ENCODE measurements around the gene HOXC6.

HOXC6 gene

DNA sequence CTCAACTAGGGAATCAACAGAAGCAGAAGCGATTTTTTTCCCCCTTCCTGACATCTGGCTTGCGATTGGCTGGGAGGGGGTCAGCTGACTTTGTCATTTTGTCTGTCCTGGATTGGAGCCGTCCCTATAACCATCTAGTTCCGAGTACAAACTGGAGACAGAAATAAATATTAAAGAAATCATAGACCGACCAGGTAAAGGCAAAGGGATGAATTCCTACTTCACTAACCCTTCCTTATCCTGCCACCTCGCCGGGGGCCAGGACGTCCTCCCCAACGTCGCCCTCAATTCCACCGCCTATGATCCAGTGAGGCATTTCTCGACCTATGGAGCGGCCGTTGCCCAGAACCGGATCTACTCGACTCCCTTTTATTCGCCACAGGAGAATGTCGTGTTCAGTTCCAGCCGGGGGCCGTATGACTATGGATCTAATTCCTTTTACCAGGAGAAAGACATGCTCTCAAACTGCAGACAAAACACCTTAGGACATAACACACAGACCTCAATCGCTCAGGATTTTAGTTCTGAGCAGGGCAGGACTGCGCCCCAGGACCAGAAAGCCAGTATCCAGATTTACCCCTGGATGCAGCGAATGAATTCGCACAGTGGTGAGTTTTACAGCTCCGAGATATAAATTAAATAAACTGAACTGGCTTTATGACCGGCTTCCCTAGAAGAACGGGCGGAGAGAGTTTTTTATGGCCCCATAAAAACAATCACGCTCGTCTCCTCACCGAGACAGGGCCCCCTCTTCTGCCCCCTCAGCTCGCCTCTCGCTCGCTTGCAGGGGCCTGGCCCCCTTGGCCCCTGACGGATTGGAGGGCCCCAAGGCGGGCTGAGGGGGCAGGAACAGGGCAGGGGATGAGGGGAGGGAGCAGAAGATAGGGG lies at the start of gene HOXC6:
Gene HOXC6, plus strand, starts transcription at position 127 of the 888 bp plus-strand sequence. Its CDS starts 82 bp downstream, at position 209.
- H3K4me3 Mint-ChIP-seq: peak within 1 kb of the TSS; percentile 37
- H3K4me1 Mint-ChIP-seq (ENCODE audit: low read depth): peaks cover 36% of the 10 kb centered on the region
- H3K27ac Mint-ChIP-seq: no peak within 1 kb of the TSS
- H3K27me3 Mint-ChIP-seq: peaks cover 43% of the 10 kb centered on the region
- no peaks in the 10 kb centered on the region for H3K9me3 Mint-ChIP-seq (ENCODE audit: low read depth)
- no peaks in the 10 kb centered on the region for H3K36me3 Mint-ChIP-seq

DNA sequence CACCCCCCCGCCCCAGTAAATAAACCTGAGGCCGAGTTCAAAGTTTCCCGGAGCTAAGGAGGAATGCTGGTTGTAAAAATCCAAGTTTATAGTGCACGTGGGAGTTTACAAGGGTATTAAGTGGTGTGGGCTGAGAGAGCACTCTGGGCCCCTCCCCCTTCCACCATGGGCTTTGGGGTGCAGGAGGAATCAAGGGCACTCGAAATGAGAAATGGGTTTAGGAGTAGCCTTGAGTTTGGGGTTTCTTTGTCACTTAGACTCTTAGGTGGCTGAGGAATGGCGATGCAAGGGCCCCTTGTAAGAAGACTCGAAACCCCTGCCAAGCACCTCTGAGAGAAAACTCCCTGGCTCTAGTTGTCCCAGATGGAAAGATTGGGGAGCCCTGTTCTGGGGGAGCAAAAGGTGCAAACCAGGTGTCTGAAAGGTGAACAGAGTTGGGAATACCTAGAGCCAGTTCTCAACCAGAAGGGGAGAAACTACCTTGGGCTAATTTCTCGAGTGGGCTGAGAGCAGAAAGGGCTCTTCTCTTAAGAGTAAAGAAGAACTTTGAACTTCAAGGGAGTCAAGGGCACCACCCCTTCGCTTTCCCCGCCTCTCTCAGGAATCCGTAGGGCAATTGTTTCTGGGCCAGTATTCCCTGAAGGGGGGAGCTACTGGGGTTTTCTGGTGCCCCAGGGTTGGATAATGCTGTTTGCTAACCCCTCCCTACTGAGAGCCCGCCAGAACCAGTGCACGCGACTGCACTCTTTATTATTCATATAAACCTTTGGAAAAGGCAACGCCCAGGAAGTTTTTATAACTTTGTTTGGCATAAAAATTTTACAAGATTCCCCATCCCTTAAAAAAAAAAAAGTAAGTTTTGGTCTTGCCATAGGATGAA lies 49.5 kb upstream of the HOXC6 start:
- Mint-ChIP-seq H3K27me3 (peaks cover 64% of the 10 kb centered on the region), H3K4me3 (no peak overlapping the region), H3K9me3 (ENCODE audit: low read depth) (no peaks in the 10 kb centered on the region), H3K4me1 (ENCODE audit: low read depth) (peaks cover 19% of the 10 kb centered on the region), H3K27ac (no peak overlapping the region), H3K36me3 (no peaks in the 10 kb centered on the region)

DNA sequence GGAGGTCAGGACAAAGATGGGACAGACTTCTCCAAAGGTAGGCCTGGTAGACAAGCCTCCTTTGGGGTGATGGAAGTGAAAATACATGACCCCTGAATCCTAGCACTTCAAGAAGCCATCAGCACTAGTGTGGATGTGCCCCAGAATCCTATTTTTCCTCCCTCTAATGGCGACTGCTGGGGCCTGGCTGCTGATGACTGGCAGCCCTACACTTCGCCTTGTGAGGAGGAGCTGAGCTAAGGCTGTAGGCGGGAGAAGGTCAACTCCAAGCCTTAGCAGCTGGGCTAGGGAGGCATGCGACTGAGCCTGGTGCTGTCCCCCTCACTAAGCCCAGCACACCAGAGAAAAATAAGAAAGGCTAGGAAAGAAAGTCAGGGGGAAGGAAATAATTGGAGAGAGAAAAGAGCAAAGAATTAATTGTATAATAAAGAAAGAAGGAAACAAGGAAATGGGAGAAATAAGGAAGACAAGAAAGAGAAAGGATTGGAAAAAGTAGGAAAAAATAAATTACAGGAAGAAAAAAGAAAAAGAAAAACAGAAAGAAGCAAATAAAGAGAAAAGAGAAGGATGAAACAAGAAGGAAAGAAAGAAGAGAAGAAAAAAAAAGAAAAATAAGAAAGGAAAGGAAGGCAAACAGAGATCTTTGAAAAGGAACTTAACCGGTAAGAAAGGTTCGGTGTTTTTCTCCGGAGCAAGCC lies 48.0 kb upstream of the HOXC6 start:
- Mint-ChIP-seq H3K9me3 (ENCODE audit: low read depth) (no peaks in the 10 kb centered on the region), H3K36me3 (no peaks in the 10 kb centered on the region), H3K4me3 (no peak overlapping the region), H3K27me3 (peaks cover 68% of the 10 kb centered on the region), H3K4me1 (ENCODE audit: low read depth) (peaks cover 20% of the 10 kb centered on the region), H3K27ac (no peak overlapping the region)

DNA sequence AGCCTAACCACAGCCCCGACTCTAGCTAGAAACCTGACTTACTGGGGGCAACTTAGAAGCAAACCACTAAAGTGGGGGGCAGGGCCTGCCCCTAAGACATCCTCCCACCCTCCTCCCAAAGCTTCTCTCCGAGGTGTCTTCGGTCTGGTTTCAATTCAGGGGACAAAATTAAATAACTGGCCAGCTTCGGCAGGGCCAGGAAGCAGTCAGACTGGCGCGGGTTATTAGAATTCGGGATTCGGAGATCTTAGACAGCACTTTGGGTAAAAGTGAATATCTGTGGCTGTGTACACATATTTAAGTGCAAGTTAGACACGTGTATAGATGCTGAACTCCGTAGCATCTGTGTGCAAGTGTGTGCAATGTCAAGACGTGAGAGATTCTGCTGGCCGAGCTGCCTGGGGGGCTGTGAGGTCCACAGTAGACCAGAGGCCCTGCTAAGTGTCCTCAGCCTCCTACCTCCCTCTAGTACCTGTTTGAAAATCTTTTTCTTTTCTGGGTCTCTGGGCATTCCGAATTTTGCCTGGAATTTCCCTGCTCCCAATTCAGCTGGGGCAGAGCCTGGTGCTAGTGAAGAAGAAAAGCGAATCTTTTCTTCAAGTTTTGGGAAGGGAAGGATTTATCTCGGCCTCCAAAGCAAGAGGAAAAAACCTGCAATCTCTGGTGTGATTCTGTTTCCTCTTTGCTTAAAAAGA lies 47.3 kb upstream of the HOXC6 start:
- Mint-ChIP-seq H3K4me3 (no peak overlapping the region), H3K27me3 (peaks cover 65% of the 10 kb centered on the region), H3K9me3 (ENCODE audit: low read depth) (no peaks in the 10 kb centered on the region), H3K4me1 (ENCODE audit: low read depth) (peaks cover 19% of the 10 kb centered on the region), H3K36me3 (no peaks in the 10 kb centered on the region), H3K27ac (no peak overlapping the region)

DNA sequence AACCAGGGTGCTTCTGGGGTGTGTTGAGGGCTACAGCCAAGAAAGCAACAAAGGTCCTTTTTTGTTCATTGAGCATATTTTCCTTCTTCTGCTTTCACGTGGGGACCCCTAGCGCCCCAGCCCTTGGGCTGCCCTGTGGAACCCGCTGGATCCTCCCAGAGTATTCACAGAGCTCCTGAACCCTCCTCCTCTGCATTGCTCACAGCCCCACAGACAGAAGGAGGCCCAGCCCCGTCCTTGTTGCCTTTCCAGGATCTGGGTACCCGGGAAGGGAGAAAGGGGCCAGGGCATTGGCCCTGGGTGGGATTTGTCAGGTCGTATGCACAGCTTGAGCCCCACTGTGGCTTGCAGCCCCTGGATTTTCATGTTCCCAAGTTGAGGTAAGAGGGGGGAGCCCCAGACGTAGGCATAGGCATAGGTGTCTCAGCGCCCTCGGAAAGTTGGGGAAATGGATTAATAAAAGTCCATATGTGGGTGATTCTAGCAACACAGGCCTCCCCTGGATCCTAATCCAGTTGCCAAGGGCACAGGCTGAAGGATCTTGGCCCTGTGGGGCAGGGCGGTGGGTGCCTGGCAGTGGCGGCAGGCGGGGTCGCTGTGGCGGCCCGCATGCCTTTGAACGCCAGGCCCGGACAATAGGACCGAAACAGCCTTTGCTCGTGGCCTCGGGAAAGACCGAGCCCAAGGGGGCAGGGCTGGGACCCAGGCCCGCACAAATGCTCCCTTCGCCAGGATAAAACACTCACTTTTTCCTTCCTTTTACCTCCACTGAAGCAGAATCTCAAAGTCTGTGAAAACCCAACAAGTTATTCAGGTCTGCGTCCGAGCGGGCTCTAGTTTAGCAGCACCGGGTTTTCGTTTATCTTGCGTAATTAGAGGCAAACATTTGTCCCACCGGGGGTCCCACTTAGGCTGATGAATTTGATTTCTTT lies 46.3 kb upstream of the HOXC6 start:
- Mint-ChIP-seq H3K4me3 (no peak overlapping the region), H3K9me3 (ENCODE audit: low read depth) (no peaks in the 10 kb centered on the region), H3K4me1 (ENCODE audit: low read depth) (peaks cover 25% of the 10 kb centered on the region), H3K27me3 (peaks cover 67% of the 10 kb centered on the region), H3K36me3 (no peaks in the 10 kb centered on the region), H3K27ac (no peak overlapping the region)

DNA sequence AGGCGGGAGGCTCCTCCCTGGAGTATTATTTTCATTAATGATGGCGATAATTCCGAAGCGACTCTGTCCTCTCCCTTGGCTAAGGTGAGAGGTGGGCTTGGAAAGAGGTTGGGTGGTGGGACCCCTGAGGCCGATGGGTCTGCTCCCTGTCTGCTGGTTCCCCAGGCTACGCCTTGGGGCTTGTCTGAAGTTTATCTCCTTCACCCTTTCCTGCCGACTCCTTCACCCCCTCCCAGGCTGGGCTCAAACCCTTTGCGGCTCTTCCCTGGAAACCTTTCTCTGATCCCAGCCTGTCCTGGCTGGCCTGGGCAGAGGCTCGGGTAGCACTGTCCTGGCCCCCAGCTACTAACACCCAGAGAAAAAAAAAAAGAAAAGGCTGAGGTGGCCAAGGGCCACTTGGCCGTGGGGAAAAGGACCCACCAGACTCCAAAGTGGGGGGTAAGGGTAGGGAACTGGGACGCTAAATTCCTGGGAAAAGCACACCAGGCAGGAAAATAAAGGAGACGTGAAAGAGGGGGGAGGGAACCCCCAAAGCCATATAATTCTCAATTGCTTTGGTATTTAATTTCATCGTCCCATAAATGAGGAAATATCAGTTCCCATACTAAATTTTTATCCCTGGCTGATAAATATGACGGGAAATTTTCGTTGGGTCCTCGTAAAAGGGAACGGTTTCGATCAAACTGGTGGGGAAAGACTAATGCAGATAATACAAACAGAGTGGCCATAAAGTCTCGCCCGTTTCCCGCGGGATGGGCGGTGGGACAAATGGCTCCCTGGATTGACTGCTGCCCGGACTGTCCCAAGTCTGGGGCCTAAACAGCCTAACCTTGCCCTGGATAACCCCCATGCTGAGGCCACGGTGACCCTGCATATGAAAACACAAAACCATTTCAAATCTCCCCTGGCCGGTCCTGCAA lies 45.3 kb upstream of the HOXC6 start:
- peaks cover 25% of the 10 kb centered on the region for H3K4me1 Mint-ChIP-seq (ENCODE audit: low read depth)
- H3K27me3 Mint-ChIP-seq: peaks cover 68% of the 10 kb centered on the region
- H3K9me3 Mint-ChIP-seq (ENCODE audit: low read depth): no peaks in the 10 kb centered on the region
- no peak overlapping the region for H3K27ac Mint-ChIP-seq
- H3K36me3 Mint-ChIP-seq: no peaks in the 10 kb centered on the region
- H3K4me3 Mint-ChIP-seq: no peak overlapping the region

DNA sequence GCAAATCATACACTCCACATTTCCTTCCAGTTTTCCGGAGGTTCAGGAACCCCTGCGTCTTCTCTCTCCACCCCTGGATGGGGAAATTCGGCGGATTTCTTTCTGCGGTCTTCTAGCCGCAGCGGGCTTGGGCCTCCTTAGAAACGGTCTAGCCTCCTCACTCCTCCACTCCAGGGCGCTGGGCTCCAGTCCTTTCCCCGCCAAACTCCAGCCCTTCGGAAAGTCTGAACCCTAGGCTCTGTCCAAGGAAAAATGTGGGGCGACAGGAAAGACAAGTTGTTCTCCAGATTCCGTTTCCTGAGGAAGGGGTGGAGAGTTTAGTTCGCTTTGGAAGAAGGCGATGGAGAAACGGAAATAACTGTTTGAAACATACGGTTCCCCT lies 44.7 kb upstream of the HOXC6 start:
- Mint-ChIP-seq H3K9me3 (ENCODE audit: low read depth) (no peaks in the 10 kb centered on the region), H3K4me3 (no peak overlapping the region), H3K27ac (no peak overlapping the region), H3K27me3 (peaks cover 70% of the 10 kb centered on the region), H3K36me3 (no peaks in the 10 kb centered on the region), H3K4me1 (ENCODE audit: low read depth) (peaks cover 25% of the 10 kb centered on the region)

DNA sequence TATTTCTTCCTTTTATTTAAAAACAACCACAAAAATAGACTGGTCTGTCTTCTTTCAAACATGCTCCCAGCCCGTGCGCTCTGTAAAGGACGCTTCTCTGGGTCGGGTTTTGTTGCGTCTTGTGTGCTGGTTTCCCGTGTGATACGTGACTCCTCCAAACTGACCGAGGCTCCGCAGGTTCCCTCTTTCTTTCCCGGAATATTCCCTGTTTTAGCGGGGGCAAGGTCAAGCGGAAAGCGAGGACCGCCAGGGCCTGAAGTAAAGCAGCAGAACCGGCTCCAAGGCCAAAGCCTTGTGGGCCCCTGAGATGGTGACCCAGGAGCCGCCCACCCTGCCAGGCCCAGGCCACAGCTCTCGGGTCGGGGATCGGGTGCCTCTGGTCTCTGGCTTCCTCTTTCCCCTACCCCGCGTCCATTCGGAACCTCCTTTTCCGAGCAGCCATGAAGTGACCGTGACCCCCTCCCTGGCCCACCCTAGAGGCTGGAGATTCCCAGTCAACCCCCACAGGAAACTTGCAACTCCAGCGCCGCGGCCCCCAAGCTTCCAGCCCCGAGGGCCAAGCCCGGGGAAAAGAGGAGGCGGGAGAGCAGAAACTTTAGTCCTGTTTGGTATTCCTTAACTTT lies 44.2 kb upstream of the HOXC6 start:
- Mint-ChIP-seq H3K27ac (no peak overlapping the region), H3K27me3 (peaks cover 69% of the 10 kb centered on the region), H3K9me3 (ENCODE audit: low read depth) (no peaks in the 10 kb centered on the region), H3K4me1 (ENCODE audit: low read depth) (peaks cover 27% of the 10 kb centered on the region), H3K4me3 (no peak overlapping the region), H3K36me3 (no peaks in the 10 kb centered on the region)

DNA sequence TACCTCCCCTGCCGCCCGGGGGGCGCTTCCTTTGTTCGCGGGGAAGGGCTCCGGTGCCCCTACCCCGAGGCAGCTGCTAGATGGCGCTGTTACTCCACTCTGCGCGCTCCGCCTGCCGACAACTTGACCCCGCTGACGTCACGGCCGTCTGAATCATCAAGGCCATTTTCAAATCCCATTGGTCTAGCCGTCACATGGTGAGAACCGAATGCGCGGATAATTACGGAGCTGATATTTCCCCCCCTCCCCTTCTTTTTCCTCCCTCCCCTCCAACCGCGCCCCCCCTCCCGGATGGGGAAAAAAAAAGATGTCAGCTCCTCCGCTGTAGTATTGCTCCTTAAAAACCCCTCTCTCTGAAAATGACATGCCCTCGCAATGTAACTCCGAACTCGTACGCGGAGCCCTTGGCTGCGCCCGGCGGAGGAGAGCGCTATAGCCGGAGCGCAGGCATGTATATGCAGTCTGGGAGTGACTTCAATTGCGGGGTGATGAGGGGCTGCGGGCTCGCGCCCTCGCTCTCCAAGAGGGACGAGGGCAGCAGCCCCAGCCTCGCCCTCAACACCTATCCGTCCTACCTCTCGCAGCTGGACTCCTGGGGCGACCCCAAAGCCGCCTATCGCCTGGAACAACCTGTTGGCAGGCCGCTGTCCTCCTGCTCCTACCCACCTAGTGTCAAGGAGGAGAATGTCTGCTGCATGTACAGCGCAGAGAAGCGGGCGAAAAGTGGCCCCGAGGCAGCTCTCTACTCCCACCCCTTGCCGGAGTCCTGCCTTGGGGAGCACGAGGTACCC lies 43.1 kb upstream of the HOXC6 start, which contains the start of gene HOXC10:
Gene HOXC10, plus strand, starts transcription at position 246 of the 791 bp plus-strand sequence. Its CDS starts 114 bp downstream, at position 360.
- Mint-ChIP-seq H3K36me3 (no peaks in the 10 kb centered on the region), H3K27me3 (peaks cover 69% of the 10 kb centered on the region), H3K9me3 (ENCODE audit: low read depth) (no peaks in the 10 kb centered on the region), H3K27ac (no peak within 1 kb of the TSS), H3K4me3 (peak within 1 kb of the TSS; percentile 71), H3K4me1 (ENCODE audit: low read depth) (peaks cover 37% of the 10 kb centered on the region)

DNA sequence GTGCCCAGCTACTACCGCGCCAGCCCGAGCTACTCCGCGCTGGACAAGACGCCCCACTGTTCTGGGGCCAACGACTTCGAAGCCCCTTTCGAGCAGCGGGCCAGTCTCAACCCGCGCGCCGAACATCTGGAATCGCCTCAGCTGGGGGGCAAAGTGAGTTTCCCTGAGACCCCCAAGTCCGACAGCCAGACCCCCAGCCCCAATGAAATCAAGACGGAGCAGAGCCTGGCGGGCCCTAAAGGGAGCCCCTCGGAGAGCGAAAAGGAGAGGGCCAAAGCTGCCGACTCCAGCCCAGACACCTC lies 42.6 kb upstream of the HOXC6 start:
- Mint-ChIP-seq H3K36me3 (no peaks in the 10 kb centered on the region), H3K9me3 (ENCODE audit: low read depth) (no peaks in the 10 kb centered on the region), H3K4me3 (peak overlapping the region; percentile 71), H3K27me3 (peaks cover 70% of the 10 kb centered on the region), H3K4me1 (ENCODE audit: low read depth) (peaks cover 37% of the 10 kb centered on the region), H3K27ac (no peak overlapping the region)

DNA sequence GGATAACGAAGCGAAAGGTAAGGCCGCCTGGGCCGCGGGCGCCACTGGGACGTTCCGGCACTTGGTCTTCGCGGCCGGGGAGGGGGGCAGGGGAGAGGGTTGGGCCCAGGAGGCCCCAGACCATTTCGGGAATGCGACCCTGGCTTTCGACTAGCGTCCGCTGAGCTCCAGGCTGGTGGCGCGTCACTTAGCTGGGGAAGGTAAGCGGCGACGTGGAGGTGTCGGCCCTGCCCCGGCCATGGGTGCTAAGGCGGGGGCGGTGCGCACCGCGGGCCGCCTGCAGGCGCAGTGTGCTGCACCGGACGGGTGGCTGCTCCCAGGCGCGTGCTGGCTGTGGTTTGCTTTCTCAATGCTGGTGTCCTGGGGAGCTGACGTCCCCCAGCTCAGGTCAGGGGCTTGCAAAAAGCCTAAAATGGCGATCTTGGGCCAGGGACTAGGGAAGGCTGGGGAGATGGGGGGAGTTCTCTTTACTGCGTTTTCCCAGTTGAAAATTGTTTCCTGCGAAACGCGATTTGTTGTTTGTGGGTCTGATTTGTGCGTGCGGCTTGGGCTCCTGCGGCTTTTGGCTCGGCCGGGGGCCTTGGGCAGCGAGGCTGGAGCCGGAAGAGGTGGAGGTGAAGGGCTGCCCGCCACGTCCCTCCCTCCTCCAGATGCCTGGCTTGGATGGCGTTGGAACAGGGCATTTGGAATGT lies 42.1 kb upstream of the HOXC6 start:
- Mint-ChIP-seq H3K4me3 (peak overlapping the region; percentile 38), H3K9me3 (ENCODE audit: low read depth) (no peaks in the 10 kb centered on the region), H3K4me1 (ENCODE audit: low read depth) (peaks cover 33% of the 10 kb centered on the region), H3K27ac (no peak overlapping the region), H3K36me3 (no peaks in the 10 kb centered on the region), H3K27me3 (peaks cover 68% of the 10 kb centered on the region)

Data from activated naive CD8-positive, alpha-beta T cell (primary cell).